ENCODE measurements around the gene SLC43A2. TPM values are rescaled to one million over a fixed set of nuclear protein-coding genes. Genes with fewer than 3 reads are reported as not detected.

Gene SLC43A2
- total RNA-seq, 2 donors from 2014 or later = 3.6 to 9.8 TPM

GRCh38 chr17:1611715-1612114 is 16.9 kb downstream of the SLC43A2 start:
- peaks cover 0 to 4% of the 10 kb centered on the region in 2 donors for H3K4me1 ChIP-seq
- no peaks in the 10 kb centered on the region for H3K36me3 ChIP-seq
- H3K4me3 ChIP-seq = no peak overlapping the region
- no peaks in the 10 kb centered on the region for H3K27me3 ChIP-seq
- no peak overlapping the region for H3K27ac ChIP-seq
- DNase-seq (ENCODE audit: low spot score) = no peak
- TF ChIP-seq, protein P1, sequence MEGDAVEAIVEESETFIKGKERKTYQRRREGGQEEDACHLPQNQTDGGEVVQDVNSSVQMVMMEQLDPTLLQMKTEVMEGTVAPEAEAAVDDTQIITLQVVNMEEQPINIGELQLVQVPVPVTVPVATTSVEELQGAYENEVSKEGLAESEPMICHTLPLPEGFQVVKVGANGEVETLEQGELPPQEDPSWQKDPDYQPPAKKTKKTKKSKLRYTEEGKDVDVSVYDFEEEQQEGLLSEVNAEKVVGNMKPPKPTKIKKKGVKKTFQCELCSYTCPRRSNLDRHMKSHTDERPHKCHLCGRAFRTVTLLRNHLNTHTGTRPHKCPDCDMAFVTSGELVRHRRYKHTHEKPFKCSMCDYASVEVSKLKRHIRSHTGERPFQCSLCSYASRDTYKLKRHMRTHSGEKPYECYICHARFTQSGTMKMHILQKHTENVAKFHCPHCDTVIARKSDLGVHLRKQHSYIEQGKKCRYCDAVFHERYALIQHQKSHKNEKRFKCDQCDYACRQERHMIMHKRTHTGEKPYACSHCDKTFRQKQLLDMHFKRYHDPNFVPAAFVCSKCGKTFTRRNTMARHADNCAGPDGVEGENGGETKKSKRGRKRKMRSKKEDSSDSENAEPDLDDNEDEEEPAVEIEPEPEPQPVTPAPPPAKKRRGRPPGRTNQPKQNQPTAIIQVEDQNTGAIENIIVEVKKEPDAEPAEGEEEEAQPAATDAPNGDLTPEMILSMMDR (IDR thresholded peaks at IDR 0.05) = no peak
- H3K9me3 ChIP-seq = no peaks in the 10 kb centered on the region

- DNase-seq (ENCODE audit: low spot score) = no peak
- H3K27ac ChIP-seq = no peak overlapping the region
- no peak overlapping the region for H3K4me3 ChIP-seq
- TF ChIP-seq, protein P1 (IDR thresholded peaks at IDR 0.05) = no peak
- H3K4me1 ChIP-seq = peaks cover 0 to 4% of the 10 kb centered on the region in 2 donors
- no peaks in the 10 kb centered on the region for H3K27me3 ChIP-seq
- H3K36me3 ChIP-seq = no peaks in the 10 kb centered on the region
- no peaks in the 10 kb centered on the region for H3K9me3 ChIP-seq
Observed at GRCh38 chr17:1608676-1609075, 20.0 kb downstream of the SLC43A2 start.

DNA sequence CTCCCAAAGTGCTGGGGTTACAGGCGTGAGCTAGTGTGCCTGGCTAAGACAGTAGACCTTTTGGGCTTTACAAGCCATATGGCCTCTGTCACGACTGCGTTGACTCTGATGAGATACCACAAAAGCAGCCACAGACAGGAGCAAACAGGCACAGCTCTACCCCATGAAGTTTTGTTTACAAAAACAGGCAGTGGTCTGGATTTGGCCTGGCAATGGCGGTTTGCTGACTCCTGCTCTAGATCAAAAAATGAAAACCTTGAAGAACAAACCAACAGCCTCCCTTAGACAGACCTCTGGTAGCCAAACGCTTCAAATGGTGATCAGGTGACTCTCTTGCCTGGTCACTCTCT is 20.7 kb downstream of the SLC43A2 start:
- TF ChIP-seq, protein P1 (IDR thresholded peaks at IDR 0.05) = no peak
- peaks cover 0 to 3% of the 10 kb centered on the region in 2 donors for H3K4me1 ChIP-seq
- no peak overlapping the region for H3K27ac ChIP-seq
- no peaks in the 10 kb centered on the region for H3K36me3 ChIP-seq
- no peak for DNase-seq (ENCODE audit: low spot score)
- no peaks in the 10 kb centered on the region for H3K9me3 ChIP-seq
- H3K4me3 ChIP-seq = no peak overlapping the region
- no peaks in the 10 kb centered on the region for H3K27me3 ChIP-seq

GRCh38 chr17:1606352-1606985 is 22.2 kb downstream of the SLC43A2 start:
- Histone ChIP-seq H3K9me3 (no peaks in the 10 kb centered on the region), H3K4me3 (no peak overlapping the region), H3K36me3 (no peaks in the 10 kb centered on the region), H3K27ac (peak overlapping the region; percentile 21 to 43), H3K27me3 (no peaks in the 10 kb centered on the region), H3K4me1 (no peaks in the 10 kb centered on the region)
- no peak for DNase-seq (ENCODE audit: low spot score)
- TF ChIP-seq, protein P1 (IDR thresholded peaks at IDR 0.05) = no peak

- Histone ChIP-seq H3K4me3 (no peak overlapping the region), H3K4me1 (no peaks in the 10 kb centered on the region), H3K27ac (no peak overlapping the region), H3K36me3 (no peaks in the 10 kb centered on the region), H3K27me3 (no peaks in the 10 kb centered on the region), H3K9me3 (no peaks in the 10 kb centered on the region)
- TF ChIP-seq, protein P1 (IDR thresholded peaks at IDR 0.05) = no peak
- no peak for DNase-seq (ENCODE audit: low spot score)
Observed at GRCh38 chr17:1605681-1606351, 22.8 kb downstream of the SLC43A2 start.

All from right atrium auricular region (tissue), 2 donors.